Gastroesophageal sphincter (tissue), 4 donors: ENCODE data around the gene TTC21A. TPM values are rescaled to one million over a fixed set of nuclear protein-coding genes. Genes with fewer than 3 reads are reported as not detected.
"Not testable (repeated sequence)": the region's sequence is repeated elsewhere in the genome, so short reads cannot be mapped to it uniquely, and the experiment has no call there.

Experiments used
- ATAC-seq: fragments of 150-250 bp; one replicate; pipeline ENCODE4 v1.9.1; 2016; ENCODE audit warnings: mild to moderate bottlenecking, moderate library complexity
- H3K27ac ChIP-seq, 4 donors: fragments of 200-600 bp; sonication (generic) in 3 of 4; 1 replicate in 3 of 4; 2 replicates in 1 of 4; pipeline ENCODE4 v1.5.1; 2016 to 2019
- H3K27me3 ChIP-seq: fragments of 200-600 bp; sonication (generic); one replicate; pipeline ENCODE4 v1.5.1; 2019
- H3K36me3 ChIP-seq, 2 donors: fragments of 200-600 bp; sonication (generic); one replicate each; pipeline ENCODE4 v1.5.1; 2019; ENCODE audit warnings: control low read depth in 1 of 2
- H3K4me1 ChIP-seq, 3 donors: fragments of 200-600 bp; sonication (generic); 1 replicate in 2 of 3; 2 replicates in 1 of 3; pipeline ENCODE4 v1.5.1; 2016 to 2019; ENCODE audit warnings: control low read depth in 2 of 3
- H3K4me3 ChIP-seq, 2 donors: fragments of 200-600 bp; sonication (generic); one replicate each; pipeline ENCODE4 v1.5.1; 2019; ENCODE audit warnings: mild to moderate bottlenecking in 1 of 2, moderate library complexity in 1 of 2
- H3K9me3 ChIP-seq, 3 donors: fragments of 200-600 bp; sonication (generic); one replicate each; pipeline ENCODE4 v1.5.1; 2017 to 2019; ENCODE audit warnings: control low read depth in 2 of 3
- CTCF ChIP-seq, 4 experiments: fragments of 200-600 bp in 2 of 4; fragments of 450-650 bp in 2 of 4; sonication (generic) in 1 of 4; IDR thresholded peaks; one replicate each; pipeline ENCODE4 v1.5.1; 2017 to 2019; ENCODE audit warnings: antibody characterized with exemption in 4 of 4, mild to moderate bottlenecking in 2 of 4, moderate library complexity in 2 of 4
- EP300 ChIP-seq: sonication (generic); formaldehyde crosslinking; IDR thresholded peaks from one replicate; pipeline ENCODE4 v1.6.1; 2017; ENCODE audit warnings: antibody characterized with exemption, mild to moderate bottlenecking
- POLR2A ChIP-seq, 2 donors: fragments of 450-650 bp; IDR thresholded peaks; one replicate each; pipeline ENCODE4 v1.6.1; 2017; ENCODE audit warnings: antibody characterized with exemption in 2 of 2, mild to moderate bottlenecking in 2 of 2, moderate library complexity in 1 of 2
- POLR2AphosphoS5 ChIP-seq: sonication (generic); formaldehyde crosslinking; IDR thresholded peaks from one replicate; pipeline ENCODE4 v1.6.1; 2017; ENCODE audit warnings: antibody characterized with exemption
- WGBS, 2 donors: methylation state at CpG; one replicate each; pipeline ENCODE4 v1.1.5; 2018; ENCODE audit warnings: low coverage in 1 of 2; 5-methylcytosine and 5-hydroxymethylcytosine counted together
- total RNA-seq, 4 donors: library from RNA; depleted of rRNA; stranded (reverse); fragments of >200 nt; gene quantifications; one replicate each; pipeline ENCODE4 v1.1.0, GENCODE V29; 2016

The TTC21A gene
- total RNA-seq, 4 donors from 2014 or later = 0.54 to 8.5 (median 5.0) TPM

- 44 to 70% methylated on average over 1 of the region's 1 CpG for WGBS, 2 donors
- H3K27me3 ChIP-seq = no peaks in the 10 kb centered on the region
- TF ChIP-seq CTCF (IDR thresholded peaks at IDR 0.05) (no peak), EP300 (no peak), POLR2A (IDR thresholded peaks at IDR 0.05) (no peak), POLR2AphosphoS5 (no peak)
- H3K27ac ChIP-seq = no peak overlapping the region
- ATAC-seq = no peak
- H3K4me3 ChIP-seq = no peak overlapping the region
- H3K36me3 ChIP-seq = no peaks in the 10 kb centered on the region
- H3K4me1 ChIP-seq = peaks cover 0 to 8% (median 4%) of the 10 kb centered on the region in 3 donors
- H3K9me3 ChIP-seq = no peaks in the 10 kb centered on the region
Measured at GRCh38 chr3:39169712-39170111, 62.2 kb downstream of the TTC21A start.

GRCh38 chr3:39170461-39170860 is 63.0 kb downstream of the TTC21A start:
- Histone ChIP-seq H3K27ac (no peak overlapping the region), H3K9me3 (no peaks in the 10 kb centered on the region), H3K27me3 (no peaks in the 10 kb centered on the region), H3K4me1 (peaks cover 0 to 8% (median 4%) of the 10 kb centered on the region in 3 donors), H3K36me3 (no peaks in the 10 kb centered on the region), H3K4me3 (no peak overlapping the region)
- no peak for TF ChIP-seq POLR2A (IDR thresholded peaks at IDR 0.05)
- no peak for ATAC-seq
- WGBS, 2 donors = 87 to 95% methylated on average over 4 of the region's 4 CpGs

- H3K27ac ChIP-seq, H3K36me3 ChIP-seq, H3K27me3 ChIP-seq, H3K9me3 ChIP-seq, ATAC-seq, H3K4me3 ChIP-seq, H3K4me1 ChIP-seq: not testable (repeated sequence)
- WGBS, 2 donors = 95 to 100% methylated on average over 3 to 4 of the region's 6 CpGs
Measured at GRCh38 chr3:39170877-39171276, 63.4 kb downstream of the TTC21A start.

- Histone ChIP-seq H3K27ac (no peak overlapping the region), H3K4me3 (no peak overlapping the region), H3K27me3 (no peaks in the 10 kb centered on the region), H3K9me3 (no peaks in the 10 kb centered on the region), H3K4me1 (peaks cover 3 to 12% (median 4%) of the 10 kb centered on the region in 3 donors), H3K36me3 (no peaks in the 10 kb centered on the region)
- WGBS, 2 donors = 64 to 83% methylated on average over 1 to 2 of the region's 2 CpGs
- no peak for TF ChIP-seq CTCF (IDR thresholded peaks at IDR 0.05)
- no peak for TF ChIP-seq POLR2A (IDR thresholded peaks at IDR 0.05)
- no peak for TF ChIP-seq POLR2AphosphoS5
- TF ChIP-seq EP300 = no peak
- no peak for ATAC-seq
Measured at GRCh38 chr3:39171860-39172259, 64.4 kb downstream of the TTC21A start.

GRCh38 chr3:39173318-39174125 is 66.0 kb downstream of the TTC21A start:
- no peaks in the 10 kb centered on the region for H3K27me3 ChIP-seq
- no peaks in the 10 kb centered on the region for H3K9me3 ChIP-seq
- H3K27ac ChIP-seq = no peak overlapping the region
- peaks cover 0 to 22% (median 10%) of the 10 kb centered on the region in 3 donors for H3K4me1 ChIP-seq
- no peaks in the 10 kb centered on the region for H3K36me3 ChIP-seq
- no peak for ATAC-seq
- 82 to 88% methylated on average over 2 of the region's 2 CpGs for whole genome bisulfite sequencing, 2 donors
- TF ChIP-seq CTCF (IDR thresholded peaks at IDR 0.05) (no peak), EP300 (no peak), POLR2A (IDR thresholded peaks at IDR 0.05) (no peak), POLR2AphosphoS5 (no peak)
- no peak overlapping the region for H3K4me3 ChIP-seq

- Histone ChIP-seq H3K27me3 (no peaks in the 10 kb centered on the region), H3K27ac (peak overlapping the region; percentile 87 to 99 (median 95)), H3K4me3 (no peak overlapping the region), H3K36me3 (no peaks in the 10 kb centered on the region), H3K9me3 (no peaks in the 10 kb centered on the region), H3K4me1 (peaks cover 2 to 49% (median 24%) of the 10 kb centered on the region in 3 donors)
- 86 to 89% methylated on average over 4 to 6 of the region's 6 CpGs for WGBS, 2 donors
- no peak for TF ChIP-seq POLR2A (IDR thresholded peaks at IDR 0.05)
- no peak for TF ChIP-seq CTCF (IDR thresholded peaks at IDR 0.05)
- no peak for TF ChIP-seq EP300
- TF ChIP-seq POLR2AphosphoS5 = no peak
- no peak for ATAC-seq
Measured at GRCh38 chr3:39176025-39176714, 68.7 kb downstream of the TTC21A start.
